ENCODE results near the gene COA3.

COA3 gene

GRCh38 chr17:42844271-42844670, 45.8 kb upstream of the COA3 start, which contains the start of gene AOC2:
TSS of gene AOC2 (plus strand) at chr17:42844580. CDS start at chr17:42844627, 47 bp downstream.
- H3K27ac ChIP-seq: no peak within 1 kb of the TSS
- TF ChIP-seq, protein P1, sequence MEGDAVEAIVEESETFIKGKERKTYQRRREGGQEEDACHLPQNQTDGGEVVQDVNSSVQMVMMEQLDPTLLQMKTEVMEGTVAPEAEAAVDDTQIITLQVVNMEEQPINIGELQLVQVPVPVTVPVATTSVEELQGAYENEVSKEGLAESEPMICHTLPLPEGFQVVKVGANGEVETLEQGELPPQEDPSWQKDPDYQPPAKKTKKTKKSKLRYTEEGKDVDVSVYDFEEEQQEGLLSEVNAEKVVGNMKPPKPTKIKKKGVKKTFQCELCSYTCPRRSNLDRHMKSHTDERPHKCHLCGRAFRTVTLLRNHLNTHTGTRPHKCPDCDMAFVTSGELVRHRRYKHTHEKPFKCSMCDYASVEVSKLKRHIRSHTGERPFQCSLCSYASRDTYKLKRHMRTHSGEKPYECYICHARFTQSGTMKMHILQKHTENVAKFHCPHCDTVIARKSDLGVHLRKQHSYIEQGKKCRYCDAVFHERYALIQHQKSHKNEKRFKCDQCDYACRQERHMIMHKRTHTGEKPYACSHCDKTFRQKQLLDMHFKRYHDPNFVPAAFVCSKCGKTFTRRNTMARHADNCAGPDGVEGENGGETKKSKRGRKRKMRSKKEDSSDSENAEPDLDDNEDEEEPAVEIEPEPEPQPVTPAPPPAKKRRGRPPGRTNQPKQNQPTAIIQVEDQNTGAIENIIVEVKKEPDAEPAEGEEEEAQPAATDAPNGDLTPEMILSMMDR (conservative IDR thresholded peaks at IDR 0.05): no peak

DNA sequence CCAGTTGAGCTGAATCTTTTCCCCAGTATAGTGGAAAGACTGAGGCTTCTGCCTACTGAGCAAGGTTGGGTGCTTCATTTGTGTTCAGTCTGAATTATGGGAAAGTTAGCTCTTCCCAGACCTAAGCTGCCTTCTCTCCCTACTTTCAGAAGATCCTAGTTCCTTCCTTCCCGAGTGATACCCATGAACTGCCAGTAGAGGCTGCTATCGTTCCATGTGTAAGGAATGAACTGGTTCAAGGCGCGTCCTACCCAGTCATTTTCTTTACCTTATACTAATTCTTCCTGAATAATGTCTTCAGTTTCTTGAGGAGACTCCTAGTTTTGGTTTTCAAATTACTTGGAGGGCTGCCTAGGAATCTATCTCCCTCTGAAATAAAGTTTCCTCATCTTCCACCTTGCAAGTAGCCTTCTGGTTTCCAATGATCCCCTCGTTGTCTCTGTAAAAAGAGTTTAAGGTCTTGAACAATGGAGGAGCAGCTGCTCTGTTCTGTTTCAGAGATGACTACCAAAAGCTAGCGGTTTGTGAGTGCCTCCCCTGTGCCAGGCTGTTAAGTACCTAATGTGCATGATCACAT, 44.9 kb upstream of the COA3 start:
- no peak overlapping the region for H3K27ac ChIP-seq
- TF ChIP-seq, protein P1 (conservative IDR thresholded peaks at IDR 0.05): peak; percentile 99

GRCh38 chr17:42841975-42842685, 43.6 kb upstream of the COA3 start:
- TF ChIP-seq, protein P1 (conservative IDR thresholded peaks at IDR 0.05): no peak

GRCh38 chr17:42835732-42836131, 37.2 kb upstream of the COA3 start:
- no peak overlapping the region for H3K27ac ChIP-seq
- TF ChIP-seq, protein P1 (conservative IDR thresholded peaks at IDR 0.05): no peak

More at GRCh38 chr17:42841975-42842685, 43.6 kb upstream of the COA3 start:
- H3K27ac ChIP-seq: no peak overlapping the region

GRCh38 chr17:42833767-42834422, 35.4 kb upstream of the COA3 start:
- TF ChIP-seq, protein P1 (conservative IDR thresholded peaks at IDR 0.05): no peak

DNA sequence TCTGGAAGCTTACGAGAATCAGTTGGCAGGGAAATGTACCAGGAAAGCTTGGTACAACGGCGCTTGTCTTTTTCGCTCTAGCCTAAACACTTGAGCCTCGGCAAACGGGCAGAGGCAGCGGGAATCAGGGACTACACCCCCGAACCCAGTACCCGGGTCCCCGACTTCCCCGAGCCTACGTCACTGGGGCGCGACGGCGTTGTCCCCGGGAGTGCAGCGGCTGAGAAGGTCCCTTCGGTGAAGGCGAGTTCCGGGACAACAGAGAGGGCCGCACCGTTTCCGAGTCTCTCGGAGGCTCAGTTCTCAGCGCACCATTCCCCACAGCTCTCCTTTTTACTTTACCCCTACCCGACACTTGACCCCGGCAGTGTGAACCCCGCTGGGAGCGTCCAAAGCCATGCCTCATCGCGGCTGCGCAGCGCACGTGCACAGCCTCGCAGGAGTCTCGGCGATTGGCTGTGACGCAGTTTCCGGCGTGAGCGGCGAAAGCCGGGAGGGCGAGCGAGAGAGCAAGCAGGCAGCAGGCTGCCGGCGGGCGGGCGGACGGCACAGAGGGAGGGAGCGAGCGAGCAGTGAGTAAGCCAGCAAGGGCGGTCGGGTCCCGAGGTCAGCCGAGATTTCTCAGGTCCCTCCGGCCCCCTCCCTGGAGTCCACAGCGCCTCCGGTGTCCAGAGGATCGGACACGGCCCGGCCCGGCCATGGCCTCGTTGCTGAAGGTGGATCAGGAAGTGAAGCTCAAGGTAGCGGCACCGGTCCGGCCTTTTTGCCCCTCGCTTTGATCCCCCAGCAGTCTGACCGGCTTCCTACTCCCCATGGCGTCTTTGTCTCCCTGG, 34.6 kb upstream of the COA3 start, which contains the start of gene PSME3:
Gene PSME3 (plus strand): TSS at position 464 of the 833 bp plus-strand sequence. CDS start 235 bp downstream, at position 699.
- H3K27ac ChIP-seq: peak within 1 kb of the TSS; percentile 88
- TF ChIP-seq, protein P1 (conservative IDR thresholded peaks at IDR 0.05): no peak

More at GRCh38 chr17:42833767-42834422, 35.4 kb upstream of the COA3 start:
- H3K27ac ChIP-seq: peak overlapping the region; percentile 88
